NCI-H1092 treated with DMSO at 0.1 percent for 48 hours (cell line): ENCODE data around the gene PSMD5.
A peak's percentile ranks its signal among the peaks of the same experiment; 100 is the strongest.
"Not testable (repeated sequence)": the region's sequence is repeated elsewhere in the genome, so short reads cannot be mapped to it uniquely, and the experiment has no call there.

Experiments
- DNase-seq: peaks from one replicate; lab custom pipeline; 2025; lab: John Stamatoyannopoulos, UW

The PSMD5 gene

DNA sequence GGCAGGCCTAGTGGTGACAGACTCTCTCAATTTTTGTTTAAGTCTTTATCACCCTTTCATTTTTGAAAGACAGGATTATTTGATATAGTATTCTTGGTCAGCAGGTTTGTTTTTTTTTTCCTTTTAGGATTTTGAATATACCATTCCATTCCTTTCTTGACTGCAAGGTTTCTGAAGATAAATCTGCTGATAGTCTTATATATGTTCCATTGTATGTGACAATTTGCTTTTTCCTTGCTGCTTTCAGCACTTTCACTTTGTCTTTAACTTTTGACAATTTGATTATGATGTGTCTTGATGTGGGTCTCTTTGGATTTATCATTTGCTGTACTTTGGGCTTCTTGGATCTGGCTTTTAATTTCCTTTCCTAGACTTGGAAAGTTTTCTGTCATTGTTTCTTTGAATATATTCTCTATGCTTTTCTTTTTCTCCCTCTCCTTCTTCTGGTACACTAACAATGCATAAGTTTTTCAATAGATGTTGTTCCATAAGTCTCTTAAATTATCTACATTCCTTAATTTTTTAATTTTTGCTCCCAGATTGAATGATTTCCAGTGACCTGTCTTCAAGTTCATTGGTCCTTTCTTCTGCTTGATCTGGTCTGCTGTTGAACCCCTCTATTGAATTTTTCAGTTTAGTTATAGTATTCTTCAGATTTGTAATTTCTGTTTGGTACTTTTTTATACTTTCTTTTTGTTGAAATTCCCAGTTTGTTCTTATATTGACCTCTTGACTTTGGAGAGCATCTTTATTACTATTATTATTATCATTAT is 34.9 kb downstream of the PSMD5 start:
- DNase-seq: no peak

- DNase-seq: not testable (repeated sequence)
Measured at GRCh38 chr9:120804784-120805363, 37.8 kb downstream of the PSMD5 start.

DNA sequence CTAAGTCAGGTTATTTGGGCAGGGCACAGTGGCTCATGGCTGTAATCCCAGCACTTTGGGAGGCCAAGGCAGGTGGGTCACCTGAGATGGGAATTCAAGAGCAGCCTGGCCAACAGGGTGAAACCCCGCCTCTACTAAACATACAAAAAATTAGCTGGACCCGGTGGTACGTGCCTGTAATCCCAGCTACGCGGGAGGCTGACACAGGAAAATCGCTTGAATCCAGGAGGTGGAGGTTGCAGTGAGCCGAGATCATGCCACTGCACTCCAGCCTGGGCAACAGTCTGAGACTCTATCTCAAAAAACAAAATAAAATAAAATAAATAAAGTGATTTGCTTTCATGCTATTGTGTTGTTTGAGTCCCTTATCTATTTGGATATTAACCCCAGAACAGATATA is 41.3 kb downstream of the PSMD5 start:
- DNase-seq: no peak

GRCh38 chr9:120792898-120793765 is 49.6 kb downstream of the PSMD5 start, which contains the start of gene FBXW2:
Gene FBXW2 (minus strand): TSS chr9:120793416. CDS start chr9:120788258, 5,158 bp downstream.
- DNase-seq: peak; percentile 87

GRCh38 chr9:120791161-120791560 is 51.6 kb downstream of the PSMD5 start:
- no peak for DNase-seq

DNA sequence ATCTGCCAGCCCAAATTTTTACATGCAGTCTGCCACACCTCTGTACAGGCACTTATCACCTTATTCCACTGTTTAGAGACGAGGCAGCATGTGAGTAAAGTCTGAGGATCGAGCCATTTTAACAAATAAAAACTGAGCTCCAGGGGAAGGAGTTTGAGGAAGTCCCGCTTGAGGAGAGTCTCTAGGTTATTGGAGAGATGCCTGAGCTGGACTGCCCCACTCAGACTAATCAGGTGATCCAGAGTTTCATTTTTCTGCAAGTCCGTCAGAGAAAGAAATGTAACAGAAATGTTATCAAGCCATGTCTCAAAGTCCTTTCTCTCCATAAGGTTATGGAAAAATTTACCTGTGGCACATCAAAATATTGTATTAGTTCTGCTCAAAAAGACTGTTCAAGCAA is 54.8 kb downstream of the PSMD5 start:
- no peak for DNase-seq

DNA sequence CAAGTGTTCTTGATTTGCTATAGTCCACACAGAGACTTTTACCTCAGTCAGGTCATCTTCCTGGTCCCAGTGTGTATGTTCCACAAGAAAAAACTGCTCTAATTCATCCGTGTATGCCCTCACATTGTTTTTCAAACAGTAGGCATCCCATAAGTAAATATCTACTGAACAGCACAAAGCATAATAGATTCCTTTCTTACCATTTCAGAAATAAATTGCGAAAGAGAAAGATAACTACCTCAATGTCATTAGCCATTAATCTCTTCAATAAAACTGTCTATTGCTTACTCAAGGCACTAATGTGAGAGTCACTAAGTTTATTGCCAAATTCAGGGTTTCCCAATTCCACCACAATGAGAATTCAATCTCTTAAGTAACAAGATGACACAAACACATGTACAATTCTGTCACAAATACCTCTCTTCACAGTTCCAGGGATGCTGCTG is 59.1 kb downstream of the PSMD5 start:
- no peak for DNase-seq

DNA sequence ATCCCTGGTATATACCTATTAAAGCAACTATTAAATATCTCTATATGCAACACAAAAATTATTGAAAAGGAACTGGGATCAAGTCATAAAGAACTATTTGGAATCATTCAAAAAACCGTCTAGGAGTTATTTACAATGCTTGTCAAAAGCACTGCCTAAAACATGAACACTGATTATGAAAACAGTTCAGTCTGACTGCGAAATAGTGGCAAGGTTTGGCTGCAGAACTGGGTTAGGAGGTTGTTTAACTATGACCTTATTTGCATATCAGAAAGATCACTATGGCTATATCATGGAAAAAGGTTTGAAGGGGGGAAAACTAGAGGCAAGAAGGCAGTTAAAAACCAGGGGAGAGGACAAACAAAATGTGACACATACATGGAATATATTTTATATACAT is 61.5 kb downstream of the PSMD5 start:
- no peak for DNase-seq

DNA sequence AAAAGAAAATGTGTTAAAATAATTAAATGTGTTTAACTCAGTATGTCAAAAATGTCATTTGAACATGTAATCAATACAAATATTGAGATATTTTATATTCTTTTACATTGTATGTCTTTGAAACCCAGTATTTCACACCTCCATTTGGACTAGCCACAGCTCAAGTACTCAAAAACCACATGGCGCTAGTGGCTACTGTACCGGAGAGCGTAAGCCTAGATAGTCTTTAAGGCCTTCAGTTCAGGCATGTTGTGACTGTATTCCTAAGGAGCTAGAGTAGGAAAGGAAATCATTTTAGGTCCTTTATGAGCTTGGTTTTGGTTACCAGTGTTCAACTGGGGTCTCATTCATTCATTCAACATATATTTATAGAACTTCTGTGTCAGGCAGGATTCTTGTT is 62.4 kb downstream of the PSMD5 start:
- no peak for DNase-seq

- DNase-seq: no peak
Measured at GRCh38 chr9:120779227-120779626, 63.5 kb downstream of the PSMD5 start.

- DNase-seq: no peak
Measured at GRCh38 chr9:120778758-120779157, 64.0 kb downstream of the PSMD5 start.

- DNase-seq: no peak
Measured at GRCh38 chr9:120777229-120777628, 65.5 kb downstream of the PSMD5 start.

- DNase-seq: no peak
Measured at GRCh38 chr9:120776788-120777187, 65.9 kb downstream of the PSMD5 start.

GRCh38 chr9:120775859-120776258 is 66.9 kb downstream of the PSMD5 start:
- DNase-seq: no peak

DNA sequence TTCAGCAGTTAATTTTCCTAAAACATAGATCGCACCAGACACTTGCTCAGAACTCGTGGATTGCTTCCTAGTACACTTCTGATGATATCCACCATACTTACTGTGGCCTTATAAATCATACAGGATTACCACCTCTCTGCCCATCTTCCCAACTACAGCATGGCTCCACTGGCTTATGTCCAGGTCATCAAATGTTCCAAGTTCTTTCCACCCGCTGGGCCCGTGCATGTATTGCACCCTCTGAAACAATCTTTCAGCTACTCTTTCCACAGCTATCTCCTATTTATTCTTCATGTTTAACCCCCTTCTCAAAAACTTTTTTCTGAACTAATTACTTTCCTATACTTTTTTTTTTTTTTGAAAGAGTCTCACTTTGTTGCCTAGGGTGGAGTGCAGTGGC is 68.0 kb downstream of the PSMD5 start:
- no peak for DNase-seq

DNA sequence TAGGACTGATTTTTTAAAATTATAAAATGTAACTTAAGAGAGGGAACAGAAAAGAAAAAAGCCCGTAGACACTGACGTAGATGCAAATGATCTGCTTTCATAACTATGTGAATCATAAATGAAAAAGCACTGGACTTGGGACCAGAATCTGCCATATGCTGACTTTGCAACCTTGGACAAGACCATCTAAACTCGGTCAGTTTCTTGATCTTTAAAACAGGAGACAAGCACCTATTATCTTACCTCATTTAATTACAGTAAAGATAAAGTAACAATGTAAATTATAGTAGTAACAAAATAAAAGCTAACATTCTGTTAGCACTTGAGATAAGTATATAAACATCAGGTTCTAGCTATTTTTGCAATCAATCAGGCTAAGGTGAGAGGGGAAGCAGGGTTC is 69.5 kb downstream of the PSMD5 start:
- DNase-seq: no peak

DNA sequence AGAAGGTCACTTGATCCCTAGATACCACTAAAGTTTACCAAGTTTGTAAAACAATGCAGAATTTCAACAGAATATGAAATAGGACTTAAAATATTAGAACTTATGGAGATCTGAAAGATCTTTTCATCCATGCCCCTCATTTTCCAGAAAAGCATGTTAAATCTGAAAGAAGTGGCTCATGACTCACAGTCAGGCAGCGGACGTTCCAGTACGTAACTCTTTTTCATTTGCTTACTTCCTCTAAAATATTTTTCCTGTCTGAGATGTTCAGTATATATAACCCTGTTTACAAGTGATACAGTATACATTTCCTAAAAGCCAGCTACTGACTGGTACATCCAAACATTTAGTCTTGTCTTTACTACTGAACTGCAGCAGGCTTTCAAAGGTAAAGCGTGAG is 71.8 kb downstream of the PSMD5 start:
- no peak for DNase-seq

DNA sequence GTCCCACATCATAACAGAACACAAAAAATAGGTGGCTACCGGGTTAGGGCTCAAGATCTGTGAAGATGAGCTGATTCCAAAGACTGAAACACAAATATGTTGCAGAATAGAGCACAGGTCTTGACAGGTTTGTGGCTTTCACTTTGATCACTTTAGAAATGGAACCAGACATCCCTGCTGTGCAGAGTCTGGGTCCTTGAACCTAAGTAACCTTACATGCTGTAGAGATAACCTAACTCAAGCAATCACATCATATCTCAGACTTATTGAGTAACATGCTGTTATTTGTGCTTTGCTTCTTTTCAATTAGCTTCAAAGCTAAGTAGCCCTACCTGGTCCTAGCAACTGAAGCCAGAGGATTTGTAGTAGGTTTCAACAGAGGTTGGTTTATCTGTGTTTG is 73.8 kb downstream of the PSMD5 start:
- DNase-seq: no peak

- DNase-seq: no peak
Measured at GRCh38 chr9:120768247-120768646, 74.5 kb downstream of the PSMD5 start.

DNA sequence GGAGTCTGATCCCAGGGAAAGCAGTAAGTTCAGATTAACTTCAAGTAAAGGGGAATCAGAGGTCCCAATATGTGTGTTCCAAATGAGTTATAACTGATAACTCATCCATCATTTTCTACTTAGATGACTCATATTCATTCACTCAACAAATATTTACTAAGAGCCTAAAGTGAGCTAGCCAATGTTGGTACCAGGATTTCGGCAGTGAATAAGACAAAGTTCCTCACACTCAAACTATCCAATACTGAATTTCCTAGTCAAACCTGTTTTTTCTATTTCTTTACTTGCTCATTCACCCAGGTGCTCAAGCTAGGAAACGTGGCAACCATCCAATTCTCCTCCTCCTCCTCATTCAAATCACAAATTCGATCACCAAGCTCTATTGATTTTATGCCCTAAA is 75.3 kb downstream of the PSMD5 start:
- DNase-seq: no peak
